Astrocyte of the cerebellum (primary cell): ENCODE data around the gene CDH12.

Experiments used
- DNase-seq: peaks from one replicate; pipeline ENCODE4 v3.0.0-alpha.2; 2011; ENCODE audit warnings: low read depth
- H3K4me3 ChIP-seq: 2 replicates; pipeline ENCODE4 v1.5.1; 2011; ENCODE audit warnings: mild to moderate bottlenecking, low read depth, low read length, moderate library complexity
- CTCF ChIP-seq: IDR thresholded peaks from 2 replicates; pipeline ENCODE4 v1.5.1; 2012; ENCODE audit warnings: low read length, low read depth, moderate library complexity, mild to moderate bottlenecking; ENCODE audit errors: missing control alignments
- in situ Hi-C: cut with HindIII; loops from 2 replicates; pipeline ENCODE4 v1.10.0; 2017; ENCODE audit warnings: low sequenced_read_pairs

The CDH12 gene

DNA sequence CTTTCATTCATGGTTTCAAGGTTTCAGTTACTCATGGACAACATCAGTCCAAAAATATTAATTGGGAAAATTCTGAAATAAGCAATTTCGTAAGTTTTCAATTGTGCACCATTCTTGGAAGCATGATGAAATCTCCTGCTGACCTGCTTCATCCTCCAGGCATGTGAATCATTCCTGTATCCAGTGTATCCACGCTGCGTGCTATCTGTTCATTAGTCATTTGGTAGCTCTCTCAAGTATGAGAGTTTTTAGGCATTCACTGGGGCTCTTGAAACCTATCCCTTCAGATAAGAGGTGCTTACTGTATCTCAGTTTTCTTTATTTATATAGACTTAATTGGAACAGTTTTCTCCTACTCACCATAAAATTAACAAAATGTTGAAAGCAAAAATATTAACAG, 293.0 kb downstream of the CDH12 start:
- peak; percentile 22 for DNase-seq
- no peak overlapping the region for H3K4me3 ChIP-seq
- in situ Hi-C loops, result no loop called here
- no peak for TF ChIP-seq CTCF

DNA sequence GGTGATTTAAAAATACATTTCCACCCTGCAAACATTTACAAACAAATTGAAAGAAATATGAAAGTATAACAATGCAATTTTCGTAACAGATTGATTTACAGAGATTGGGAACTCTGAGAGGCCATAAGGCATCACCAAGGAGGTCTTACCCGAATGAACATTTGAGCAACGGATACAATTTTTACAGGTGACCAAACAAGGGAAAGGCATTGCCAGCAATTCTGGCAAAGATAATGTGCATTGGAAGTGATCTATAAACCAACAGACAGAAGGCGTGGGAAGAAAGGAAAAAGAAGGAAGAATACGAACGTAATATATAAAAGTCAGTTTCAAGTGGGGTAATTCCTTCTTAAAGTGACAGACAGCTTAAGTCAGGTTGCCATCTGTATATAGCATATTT, 295.9 kb downstream of the CDH12 start:
- no peak for TF ChIP-seq CTCF
- in situ Hi-C loops, result no loop called here
- H3K4me3 ChIP-seq, result no peak overlapping the region
- DNase-seq, result no peak

GRCh38 chr5:22554475-22554874, 298.7 kb downstream of the CDH12 start:
- no peak for DNase-seq
- TF ChIP-seq CTCF, result no peak
- in situ Hi-C loops, result no loop called here
- no peak overlapping the region for H3K4me3 ChIP-seq

- H3K4me3 ChIP-seq, result no peak overlapping the region
- no peak for TF ChIP-seq CTCF
- in situ Hi-C loops, result no loop called here
- no peak for DNase-seq
These were observed 303.1 kb downstream of the CDH12 start for GRCh38 chr5:22549876-22550671.

- DNase-seq, result no peak
- TF ChIP-seq CTCF, result no peak
- no peak overlapping the region for H3K4me3 ChIP-seq
- in situ Hi-C loops, result no loop called here
These were observed 310.8 kb downstream of the CDH12 start for GRCh38 chr5:22542340-22542739.

GRCh38 chr5:22541037-22541436, 312.1 kb downstream of the CDH12 start:
- no peak for TF ChIP-seq CTCF
- no peak for DNase-seq
- in situ Hi-C loops, result no loop called here
- H3K4me3 ChIP-seq, result no peak overlapping the region
